Gastrocnemius medialis (tissue), 4 donors: ENCODE data around the gene SH3BP2. TPM values are rescaled to one million over a fixed set of nuclear protein-coding genes. Genes with fewer than 3 reads are reported as not detected.

Experiments
- ATAC-seq, 2 donors: fragments of 150-250 bp; one replicate each; pipeline ENCODE4 v1.9.1; 2016
- DNase-seq, 2 donors: peaks; one replicate each; pipeline ENCODE4 v3.0.0-alpha.2; 2019
- H3K27ac ChIP-seq, 4 donors: fragments of 200-600 bp; sonication (generic); 1 replicate in 1 of 4; 2 replicates in 3 of 4; pipeline ENCODE4 v1.5.1; 2016 to 2018; ENCODE audit warnings: mild to moderate bottlenecking in 2 of 4, moderate library complexity in 1 of 4
- H3K27me3 ChIP-seq, 3 donors: fragments of 200-600 bp; sonication (generic) in 2 of 3; 1 replicate in 1 of 3; 2 replicates in 2 of 3; pipeline versions ENCODE4 v1.5.1 to v1.6.0; 2016 to 2019; ENCODE audit warnings: mild to moderate bottlenecking in 1 of 3, moderate library complexity in 1 of 3
- H3K36me3 ChIP-seq, 2 donors: fragments of 200-600 bp; sonication (generic) in 1 of 2; one replicate each; pipeline ENCODE4 v1.5.1; 2017 to 2018
- H3K4me1 ChIP-seq, 2 donors: fragments of 200-600 bp; sonication (generic) in 1 of 2; one replicate each; pipeline ENCODE4 v1.5.1; 2016 to 2017; ENCODE audit warnings: mild to moderate bottlenecking in 2 of 2
- H3K4me3 ChIP-seq, 4 donors: fragments of 200-600 bp; sonication (generic) in 3 of 4; 1 replicate in 1 of 4; 2 replicates in 3 of 4; pipeline ENCODE4 v1.5.1; 2016 to 2019; ENCODE audit warnings: mild to moderate bottlenecking in 2 of 4
- H3K9me3 ChIP-seq, 3 donors: fragments of 200-600 bp; sonication (generic) in 2 of 3; 1 replicate in 1 of 3; 2 replicates in 2 of 3; pipeline ENCODE4 v1.5.1; 2016 to 2019
- CTCF ChIP-seq, 5 experiments: fragments of 450-650 bp in 3 of 5; fragments of 200-600 bp in 2 of 5; sonication (generic) in 2 of 5; IDR thresholded peaks in 4 of 5; conservative IDR thresholded peaks in 1 of 5; 1 replicate in 4 of 5; 2 replicates in 1 of 5; pipeline ENCODE4 v1.5.1; 2016 to 2019; ENCODE audit warnings: antibody characterized with exemption in 5 of 5, mild to moderate bottlenecking in 3 of 5, moderate library complexity in 3 of 5
- POLR2A ChIP-seq, 2 donors: fragments of 450-650 bp; IDR thresholded peaks; one replicate each; pipeline ENCODE4 v1.6.1; 2017; ENCODE audit warnings: antibody characterized with exemption in 2 of 2, mild to moderate bottlenecking in 2 of 2, moderate library complexity in 2 of 2
- in situ Hi-C, 4 donors: fragments of 200-750 bp; cut with MboI; loops; one replicate each; pipeline versions ENCODE4 v1.15.0 to v1.8.0; 2017; ENCODE audit warnings: low sequenced_read_pairs in 4 of 4
- intact Hi-C: fragments of 100-400 bp; cut with DNase I; formaldehyde crosslinking; loops from one replicate; pipeline ENCODE4 v1.15.1; 2023; ENCODE audit warnings: low total_unique reads
- total RNA-seq, 4 donors: library from RNA; depleted of rRNA; stranded (reverse); fragments of >200 nt; gene quantifications; one replicate each; pipeline versions ENCODE4 v1.1.0 to v1.2.3, GENCODE V29; 2016

SH3BP2 gene
- total RNA-seq, 4 donors from 2014 or later = 4.8 to 21.5 (median 12.0) TPM

GRCh38 chr4:2796849-2797544 lies 4.1 kb downstream of the SH3BP2 start:
- peaks cover 47 to 48% of the 10 kb centered on the region in 2 donors for H3K4me1 ChIP-seq
- in situ Hi-C loops (no loop called here), intact Hi-C loops (no loop called here)
- no peaks in the 10 kb centered on the region for H3K36me3 ChIP-seq
- no peak for ATAC-seq
- TF ChIP-seq CTCF (IDR thresholded peaks at IDR 0.05 in 4 of 5, conservative IDR thresholded peaks at IDR 0.05 in 1 of 5) (no peak), POLR2A (IDR thresholded peaks at IDR 0.05) (no peak)
- H3K4me3 ChIP-seq = no peak overlapping the region
- no peak overlapping the region for H3K27ac ChIP-seq
- no peaks in the 10 kb centered on the region for H3K9me3 ChIP-seq
- H3K27me3 ChIP-seq = no peaks in the 10 kb centered on the region
- peak in 1 of 2 donors; percentile 8 for DNase-seq

DNA sequence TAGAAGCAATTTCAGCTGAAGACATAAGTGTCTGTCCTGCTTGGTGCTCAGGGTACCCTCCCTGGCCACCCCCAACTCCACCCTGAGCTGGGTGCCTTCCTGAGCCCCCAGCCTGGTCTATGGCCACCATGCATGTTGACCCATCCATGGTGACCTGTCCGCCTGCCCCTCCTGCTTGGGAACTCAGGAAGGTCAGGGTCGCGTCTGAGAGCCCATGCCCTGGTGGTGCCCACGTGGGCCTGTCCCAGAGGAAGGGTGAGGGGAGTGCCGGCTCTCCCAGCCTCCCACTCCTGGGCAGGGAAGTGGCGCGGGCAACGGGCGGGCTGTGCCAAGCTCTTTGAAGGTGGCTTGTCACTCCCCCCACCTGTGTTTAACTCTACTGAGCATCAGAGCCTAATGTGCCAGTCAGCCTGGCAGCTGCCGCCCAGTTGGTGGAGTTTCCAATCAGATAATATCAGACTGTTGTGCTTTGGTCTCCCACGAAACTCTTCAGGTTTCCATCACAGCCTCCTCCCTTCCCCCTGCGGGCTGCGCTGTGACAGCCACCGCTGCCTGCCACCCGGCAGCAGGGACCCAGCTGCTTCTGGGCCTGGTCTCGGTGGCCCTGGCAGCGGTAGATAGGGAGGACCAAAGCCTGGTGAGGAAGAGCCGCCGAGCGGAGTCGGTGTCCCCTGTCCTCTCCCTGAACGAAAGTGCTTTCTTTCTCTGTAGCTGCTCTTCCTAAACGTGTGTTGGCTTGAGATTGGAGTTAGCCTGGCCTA lies 4.8 kb downstream of the SH3BP2 start:
- intact Hi-C loops (no loop called here), in situ Hi-C loops (no loop called here)
- no peaks in the 10 kb centered on the region for H3K9me3 ChIP-seq
- no peaks in the 10 kb centered on the region for H3K27me3 ChIP-seq
- H3K4me3 ChIP-seq = no peak overlapping the region
- DNase-seq (peak in 1 of 2 donors; percentile 8), ATAC-seq (no peak)
- no peaks in the 10 kb centered on the region for H3K36me3 ChIP-seq
- TF ChIP-seq POLR2A (IDR thresholded peaks at IDR 0.05) (no peak), CTCF (IDR thresholded peaks at IDR 0.05 in 4 of 5, conservative IDR thresholded peaks at IDR 0.05 in 1 of 5) (no peak)
- H3K4me1 ChIP-seq = peaks cover 48 to 50% of the 10 kb centered on the region in 2 donors
- H3K27ac ChIP-seq = peak overlapping the region; percentile 54 to 59 (median 54)

DNA sequence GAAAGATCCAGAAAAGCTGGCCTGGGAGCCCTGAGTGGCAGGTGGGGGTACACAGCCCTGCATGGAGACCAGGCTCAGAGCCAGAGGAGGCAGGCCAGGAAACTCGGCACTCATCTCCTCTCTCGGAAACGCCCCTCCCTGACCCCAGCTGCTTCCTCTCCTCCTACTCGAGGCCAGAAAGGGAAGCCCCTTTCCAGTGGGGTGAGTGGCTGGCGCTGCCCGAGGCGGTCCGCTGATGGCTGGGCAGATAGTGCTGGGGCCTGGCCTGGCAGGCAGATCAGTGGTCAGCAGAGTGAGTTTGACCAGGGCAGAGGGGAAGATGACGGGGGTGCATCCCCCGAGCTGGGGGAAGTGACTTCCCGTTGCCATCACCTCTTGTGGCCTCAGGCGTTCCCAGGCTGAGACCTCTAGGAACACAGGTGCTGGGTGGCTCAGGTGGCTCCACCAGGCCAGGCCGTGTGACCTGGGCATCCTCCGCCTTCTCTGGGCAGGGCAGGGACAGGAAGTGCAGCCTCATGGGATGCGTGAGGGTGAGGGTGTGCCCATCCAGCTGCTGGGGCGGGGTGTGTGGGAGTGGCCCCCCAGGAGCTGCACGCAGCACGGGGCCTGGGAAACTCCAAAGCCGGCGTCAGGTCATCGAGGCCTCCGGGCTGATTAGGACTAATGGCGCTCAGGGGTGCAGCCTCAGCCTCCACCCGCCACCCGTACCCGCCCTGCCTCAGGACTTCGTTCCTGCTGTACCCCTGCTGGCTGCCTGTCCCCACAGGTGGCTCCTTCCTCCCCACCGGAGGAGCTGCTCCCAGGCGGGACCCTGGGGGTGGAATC lies 5.7 kb downstream of the SH3BP2 start:
- Histone ChIP-seq H3K4me3 (peak overlapping the region in 2 of 4 donors; percentile 11 to 19), H3K27me3 (no peaks in the 10 kb centered on the region), H3K36me3 (no peaks in the 10 kb centered on the region), H3K9me3 (no peaks in the 10 kb centered on the region), H3K27ac (peak overlapping the region; percentile 54 to 64 (median 57)), H3K4me1 (peaks cover 46 to 48% of the 10 kb centered on the region in 2 donors)
- in situ Hi-C loops (no loop called here), intact Hi-C loops (no loop called here)
- TF ChIP-seq POLR2A (IDR thresholded peaks at IDR 0.05) (no peak), CTCF (IDR thresholded peaks at IDR 0.05 in 4 of 5, conservative IDR thresholded peaks at IDR 0.05 in 1 of 5) (no peak)
- ATAC-seq (peak in 1 of 2 donors; percentile 29), DNase-seq (peak in 1 of 2 donors; percentile 55)

DNA sequence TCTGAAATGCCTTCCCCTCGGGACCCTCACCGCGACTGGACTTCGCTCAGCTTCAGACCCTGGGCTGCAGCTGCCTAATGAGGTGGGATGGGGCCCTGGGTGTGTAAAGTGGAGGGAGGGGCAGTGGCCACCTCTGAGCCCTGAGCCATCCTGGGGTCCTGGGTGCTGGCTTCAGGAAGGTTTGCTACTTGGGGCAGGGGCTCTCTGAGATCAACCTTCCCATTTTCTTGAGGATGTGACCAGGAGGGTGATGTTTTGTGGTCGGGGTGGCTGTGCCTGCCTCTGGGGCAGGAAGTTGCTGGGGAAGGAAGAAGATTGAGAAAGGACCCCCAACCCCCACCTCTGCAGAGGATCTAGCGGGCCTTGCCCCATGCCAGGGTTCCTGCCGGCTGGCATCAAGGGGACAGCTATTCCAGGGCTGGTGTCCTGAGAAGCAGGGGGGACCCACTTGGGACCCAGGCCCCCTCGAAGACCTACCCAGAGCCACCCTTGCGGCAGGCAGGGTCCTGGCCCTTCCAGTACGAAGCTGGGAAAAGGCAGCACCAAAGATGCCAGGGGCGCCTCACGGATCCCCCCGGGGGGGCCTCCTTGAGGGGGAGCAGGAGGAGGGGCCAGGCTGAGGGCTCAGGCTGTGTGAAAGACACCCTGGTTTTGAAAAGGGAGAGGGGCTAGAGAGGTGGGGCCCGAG lies 6.5 kb downstream of the SH3BP2 start:
- Histone ChIP-seq H3K4me3 (peak overlapping the region in 1 of 4 donors; percentile 19), H3K27ac (peak overlapping the region; percentile 23 to 64 (median 42)), H3K36me3 (no peaks in the 10 kb centered on the region), H3K9me3 (no peaks in the 10 kb centered on the region), H3K4me1 (peaks cover 41 to 43% of the 10 kb centered on the region in 2 donors), H3K27me3 (no peaks in the 10 kb centered on the region)
- ATAC-seq (no peak), DNase-seq (peak in 1 of 2 donors; percentile 26)
- intact Hi-C loops (no loop called here), in situ Hi-C loops (no loop called here)
- TF ChIP-seq CTCF (IDR thresholded peaks at IDR 0.05 in 4 of 5, conservative IDR thresholded peaks at IDR 0.05 in 1 of 5) (no peak), POLR2A (IDR thresholded peaks at IDR 0.05) (no peak)
